ENCODE measurements around the gene POU6F2. TPM values are rescaled to one million over a fixed set of nuclear protein-coding genes. Genes with fewer than 3 reads are reported as not detected.

The POU6F2 gene
- total RNA-seq, 1 experiment from 2014 or later: 2.9 TPM

GRCh38 chr7:39515534-39516228, 538.0 kb downstream of the POU6F2 start:
- no peak for DNase-seq (ENCODE audit: low spot score)
- TF ChIP-seq ZNF416 (CRISPR knock-in tag; IDR thresholded peaks at IDR 0.05) (no peak), ETV6 (CRISPR knock-in tag; IDR thresholded peaks at IDR 0.05) (no peak), ZNF512 (CRISPR knock-in tag; IDR thresholded peaks at IDR 0.05; ENCODE audit: borderline replicate concordance) (no peak), PRDM15 (CRISPR knock-in tag; IDR thresholded peaks at IDR 0.05) (no peak), ZNF263 (CRISPR knock-in tag; IDR thresholded peaks at IDR 0.05; ENCODE audit: low read depth) (no peak), RELA (CRISPR knock-in tag; IDR thresholded peaks at IDR 0.05; ENCODE audit: borderline replicate concordance) (no peak)
- Mint-ChIP-seq H3K4me3 (no peak overlapping the region), H3K9me3 (no peaks in the 10 kb centered on the region), H3K27ac (no peak overlapping the region), H3K4me1 (peaks cover 9% of the 10 kb centered on the region), H3K27me3 (ENCODE audit: low read depth) (no peaks in the 10 kb centered on the region), H3K36me3 (no peaks in the 10 kb centered on the region)
- CTCF ChIA-PET: interaction anchor here (1.2 kb wide), 1 partner anchor 62 kb away, joined by 3 read pairs; no protein-coding TSS in a partner anchor
- POLR2A ChIA-PET: no interaction called here
- ATAC-seq: no peak

- ChIA-PET POLR2A (no interaction called here), CTCF (no interaction called here)
- TF ChIP-seq RELA (CRISPR knock-in tag; IDR thresholded peaks at IDR 0.05; ENCODE audit: borderline replicate concordance): no peak
- no peak for TF ChIP-seq ZNF416 (CRISPR knock-in tag; IDR thresholded peaks at IDR 0.05)
- TF ChIP-seq ATF3 (CRISPR knock-in tag; conservative IDR thresholded peaks at IDR 0.05): no peak
- no peak for TF ChIP-seq MAX (CRISPR knock-in tag; IDR thresholded peaks at IDR 0.05)
- TF ChIP-seq SOX15 (CRISPR knock-in tag; IDR thresholded peaks at IDR 0.05): no peak
- TF ChIP-seq RORB (CRISPR knock-in tag; IDR thresholded peaks at IDR 0.05): no peak
- TF ChIP-seq ZNF532 (CRISPR knock-in tag; IDR thresholded peaks at IDR 0.05; ENCODE audit: borderline replicate concordance): no peak
- TF ChIP-seq KAT7 (CRISPR knock-in tag; IDR thresholded peaks at IDR 0.05; ENCODE audit: borderline replicate concordance): no peak
- no peak for TF ChIP-seq CREB1 (CRISPR knock-in tag; IDR thresholded peaks at IDR 0.05)
- no peaks in the 10 kb centered on the region for H3K27me3 Mint-ChIP-seq (ENCODE audit: low read depth)
- peaks cover 9% of the 10 kb centered on the region for H3K4me1 Mint-ChIP-seq
- H3K9me3 Mint-ChIP-seq: no peaks in the 10 kb centered on the region
- H3K4me3 Mint-ChIP-seq: no peak overlapping the region
- DNase-seq (ENCODE audit: low spot score) (no peak), ATAC-seq (no peak)
- H3K36me3 Mint-ChIP-seq: no peaks in the 10 kb centered on the region
- H3K27ac Mint-ChIP-seq: no peak overlapping the region
Observed at GRCh38 chr7:39516498-39516897, 538.8 kb downstream of the POU6F2 start.
